HG03354 (cell line): Measurements from ENCODE around the gene ARHGAP15.

Experiments
- ATAC-seq: cut with Tn5 transposase; IDR thresholded peaks from one replicate; pipeline ENCODE4 v1.9.1; 2021; ENCODE audit warnings: mild to moderate bottlenecking; ENCODE audit not compliant: unreplicated experiment, poor library complexity, severe bottlenecking

The ARHGAP15 gene

GRCh38 chr2:143371616-143372015, 242.4 kb downstream of the ARHGAP15 start:
- no peak for ATAC-seq

- ATAC-seq: no peak
Observed at GRCh38 chr2:143375384-143375880, 246.2 kb downstream of the ARHGAP15 start.

GRCh38 chr2:143378996-143379395, 249.8 kb downstream of the ARHGAP15 start:
- ATAC-seq: no peak

- ATAC-seq: no peak
Observed at GRCh38 chr2:143379955-143380354, 250.7 kb downstream of the ARHGAP15 start.

- ATAC-seq: no peak
Observed at GRCh38 chr2:143382573-143382972, 253.4 kb downstream of the ARHGAP15 start.

- ATAC-seq: no peak
Observed at GRCh38 chr2:143383016-143383415, 253.8 kb downstream of the ARHGAP15 start.

- no peak for ATAC-seq
Observed at GRCh38 chr2:143384111-143384510, 254.9 kb downstream of the ARHGAP15 start.

GRCh38 chr2:143390171-143390570, 261.0 kb downstream of the ARHGAP15 start:
- no peak for ATAC-seq

- ATAC-seq: no peak
Observed at GRCh38 chr2:143392358-143392757, 263.1 kb downstream of the ARHGAP15 start.

- ATAC-seq: no peak
Observed at GRCh38 chr2:143394062-143394461, 264.8 kb downstream of the ARHGAP15 start.

- peak; percentile 75 for ATAC-seq
Observed at GRCh38 chr2:143397884-143398614, 268.8 kb downstream of the ARHGAP15 start.

GRCh38 chr2:143398781-143399180, 269.6 kb downstream of the ARHGAP15 start:
- ATAC-seq: no peak

- ATAC-seq: no peak
Observed at GRCh38 chr2:143399631-143400069, 270.4 kb downstream of the ARHGAP15 start.

GRCh38 chr2:143401861-143402260, 272.6 kb downstream of the ARHGAP15 start:
- ATAC-seq: no peak

GRCh38 chr2:143402451-143402850, 273.2 kb downstream of the ARHGAP15 start:
- no peak for ATAC-seq

- no peak for ATAC-seq
Observed at GRCh38 chr2:143410082-143410897, 281.1 kb downstream of the ARHGAP15 start.

- ATAC-seq: no peak
Observed at GRCh38 chr2:143415571-143415970, 286.4 kb downstream of the ARHGAP15 start.

GRCh38 chr2:143417428-143417827, 288.2 kb downstream of the ARHGAP15 start:
- no peak for ATAC-seq

- no peak for ATAC-seq
Observed at GRCh38 chr2:143420313-143420712, 291.1 kb downstream of the ARHGAP15 start.

- peak; percentile 97 for ATAC-seq
Observed at GRCh38 chr2:143422681-143423080, 293.5 kb downstream of the ARHGAP15 start.

- ATAC-seq: no peak
Observed at GRCh38 chr2:143425896-143426295, 296.7 kb downstream of the ARHGAP15 start.
